Calu3 (cell line): ENCODE measurements around the gene TFAP2C. TPM values are rescaled to one million over a fixed set of nuclear protein-coding genes. Genes with fewer than 3 reads are reported as not detected.

Source experiments
- BruUV-seq: library from RNA; stranded (reverse); fragments of 400-500 nt; replicated peaks from 2 replicates; lab custom pipeline; 2021; lab: Mats Ljungman, UMichigan
- CTCF ChIA-PET: fragments of 300-600 bp; sonication (Branson Sonifier 250); formaldehyde crosslinking; loops from one replicate; lab custom pipeline; 2022; ENCODE audit warnings: antibody characterized with exemption; lab: Charles Lee
- DNase-seq: peaks from one replicate; pipeline ENCODE4 v3.0.0; 2022
- H3K27ac Mint-ChIP-seq: one replicate; pipeline ENCODE4 v1.8.0; 2022; ENCODE audit warnings: mixed read lengths; ENCODE audit not compliant: unreplicated experiment
- H3K27me3 Mint-ChIP-seq: one replicate; pipeline ENCODE4 v1.8.0; 2022; ENCODE audit warnings: mixed read lengths; ENCODE audit not compliant: unreplicated experiment
- H3K36me3 Mint-ChIP-seq: one replicate; pipeline ENCODE4 v1.8.0; 2022; ENCODE audit warnings: mild to moderate bottlenecking, moderate library complexity, mixed read lengths; ENCODE audit not compliant: insufficient read depth, unreplicated experiment
- H3K4me1 Mint-ChIP-seq: one replicate; pipeline ENCODE4 v1.8.0; 2022; ENCODE audit warnings: mild to moderate bottlenecking, low read depth, mixed read lengths; ENCODE audit not compliant: unreplicated experiment
- H3K4me3 Mint-ChIP-seq: one replicate; pipeline ENCODE4 v1.8.0; 2022; ENCODE audit warnings: mild to moderate bottlenecking, low read depth, moderate library complexity, mixed read lengths; ENCODE audit not compliant: unreplicated experiment
- H3K9me3 Mint-ChIP-seq: one replicate; pipeline ENCODE4 v1.8.0; 2022; ENCODE audit warnings: low read depth, mixed read lengths; ENCODE audit not compliant: unreplicated experiment
- CTCF ChIP-seq: fragments of 200-600 bp; IDR thresholded peaks from one replicate; pipeline ENCODE4 v1.8.0; 2022; ENCODE audit warnings: antibody characterized with exemption; ENCODE audit not compliant: unreplicated experiment
- intact Hi-C: fragments of 100-400 bp; cut with micrococcal nuclease; formaldehyde crosslinking; loops from one replicate; pipeline ENCODE4 v1.10.0; 2022; ENCODE audit not compliant: unreplicated experiment
- total RNA-seq: library from RNA; stranded (reverse); gene quantifications from 2 replicates; pipeline ENCODE4 v1.2.3, GENCODE V29; 2022

Gene TFAP2C
- total RNA-seq, 1 experiment from 2014 or later, result 3.4 TPM

GRCh38 chr20:56590888-56591287 is 38.2 kb upstream of the TFAP2C start:
- Mint-ChIP-seq H3K36me3 (peaks cover 4% of the 10 kb centered on the region), H3K27ac (no peak overlapping the region), H3K4me3 (no peak overlapping the region), H3K27me3 (no peaks in the 10 kb centered on the region), H3K9me3 (no peaks in the 10 kb centered on the region), H3K4me1 (peaks cover 9% of the 10 kb centered on the region)
- no peak for DNase-seq
- intact Hi-C loops, result no loop called here
- CTCF ChIA-PET, result no interaction called here
- TF ChIP-seq CTCF, result no peak
- no TSS peak for BruUV-seq

- H3K4me1 Mint-ChIP-seq, result peaks cover 9% of the 10 kb centered on the region
- DNase-seq, result no peak
- TF ChIP-seq CTCF, result no peak
- intact Hi-C loops, result no loop called here
- no TSS peak for BruUV-seq
- no peak overlapping the region for H3K4me3 Mint-ChIP-seq
- H3K27me3 Mint-ChIP-seq, result no peaks in the 10 kb centered on the region
- no peaks in the 10 kb centered on the region for H3K9me3 Mint-ChIP-seq
- CTCF ChIA-PET, result no interaction called here
- no peak overlapping the region for H3K27ac Mint-ChIP-seq
- peaks cover 4% of the 10 kb centered on the region for H3K36me3 Mint-ChIP-seq
Observed at GRCh38 chr20:56592211-56592610, 36.9 kb upstream of the TFAP2C start.

GRCh38 chr20:56592817-56593216 is 36.3 kb upstream of the TFAP2C start:
- Mint-ChIP-seq H3K4me3 (no peak overlapping the region), H3K27me3 (no peaks in the 10 kb centered on the region), H3K27ac (no peak overlapping the region), H3K9me3 (no peaks in the 10 kb centered on the region), H3K4me1 (peaks cover 3% of the 10 kb centered on the region), H3K36me3 (peaks cover 4% of the 10 kb centered on the region)
- CTCF ChIA-PET, result no interaction called here
- BruUV-seq, result no TSS peak
- intact Hi-C loops, result no loop called here
- DNase-seq, result no peak
- no peak for TF ChIP-seq CTCF

GRCh38 chr20:56595746-56596475 is 33.2 kb upstream of the TFAP2C start:
- CTCF ChIA-PET, result interaction anchor here (0.6 kb wide), 1 partner anchor 265 kb away, joined by 3 read pairs; no protein-coding TSS in a partner anchor
- peaks cover under 1% of the 10 kb centered on the region for H3K36me3 Mint-ChIP-seq
- BruUV-seq, result no TSS peak
- DNase-seq, result no peak
- TF ChIP-seq CTCF, result no peak
- no peaks in the 10 kb centered on the region for H3K9me3 Mint-ChIP-seq
- intact Hi-C loops, result no loop called here
- no peak overlapping the region for H3K27ac Mint-ChIP-seq
- no peaks in the 10 kb centered on the region for H3K4me1 Mint-ChIP-seq
- no peaks in the 10 kb centered on the region for H3K27me3 Mint-ChIP-seq
- H3K4me3 Mint-ChIP-seq, result no peak overlapping the region
